ENCODE results near the gene CSRP2.

CSRP2 gene

DNA sequence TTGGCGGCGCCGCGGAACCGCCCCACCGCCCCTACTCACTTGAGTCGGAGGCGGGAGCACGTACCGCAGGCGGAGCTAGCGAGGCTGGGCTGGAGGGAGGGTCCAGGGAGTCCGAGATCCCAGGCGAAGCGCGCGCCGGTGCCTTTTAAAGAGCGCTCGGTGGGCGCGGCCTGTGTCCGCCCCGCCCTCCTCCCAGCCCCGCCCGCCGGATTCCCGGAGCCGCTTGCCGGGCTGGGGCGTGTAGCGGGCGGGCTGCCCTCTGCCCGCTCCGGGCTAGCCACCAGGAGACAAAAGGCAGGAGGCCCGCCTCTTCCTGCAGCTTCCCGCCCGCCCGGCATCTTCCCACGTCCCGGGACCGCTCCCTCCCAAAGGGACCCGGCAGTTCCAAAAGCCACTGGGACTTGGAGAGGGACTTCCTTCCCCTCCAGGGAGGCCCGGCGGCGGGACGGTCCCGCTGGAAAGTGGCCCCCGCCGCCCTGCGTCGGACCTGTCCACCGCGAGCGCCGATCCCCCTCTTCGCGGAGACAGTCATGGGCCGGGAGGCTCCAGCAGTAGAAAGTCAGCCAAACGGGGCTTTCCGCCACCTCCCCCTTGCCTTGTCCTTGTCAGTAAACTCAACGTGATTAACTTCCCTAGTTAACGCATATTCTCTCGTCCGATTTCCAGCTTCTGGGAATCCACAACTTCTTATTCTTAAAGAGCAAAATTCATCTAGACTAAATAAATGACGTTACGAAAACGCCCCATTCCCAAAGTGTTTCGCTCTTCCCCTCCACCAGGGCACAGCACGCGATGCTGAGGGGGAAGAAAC lies at the start of gene CSRP2:
Gene CSRP2 (minus strand): TSS at position 121 of the 811 bp plus-strand sequence. CDS start 12,759 bp downstream, outside the sequence.
- DNase-seq, result peak; percentile 36

DNA sequence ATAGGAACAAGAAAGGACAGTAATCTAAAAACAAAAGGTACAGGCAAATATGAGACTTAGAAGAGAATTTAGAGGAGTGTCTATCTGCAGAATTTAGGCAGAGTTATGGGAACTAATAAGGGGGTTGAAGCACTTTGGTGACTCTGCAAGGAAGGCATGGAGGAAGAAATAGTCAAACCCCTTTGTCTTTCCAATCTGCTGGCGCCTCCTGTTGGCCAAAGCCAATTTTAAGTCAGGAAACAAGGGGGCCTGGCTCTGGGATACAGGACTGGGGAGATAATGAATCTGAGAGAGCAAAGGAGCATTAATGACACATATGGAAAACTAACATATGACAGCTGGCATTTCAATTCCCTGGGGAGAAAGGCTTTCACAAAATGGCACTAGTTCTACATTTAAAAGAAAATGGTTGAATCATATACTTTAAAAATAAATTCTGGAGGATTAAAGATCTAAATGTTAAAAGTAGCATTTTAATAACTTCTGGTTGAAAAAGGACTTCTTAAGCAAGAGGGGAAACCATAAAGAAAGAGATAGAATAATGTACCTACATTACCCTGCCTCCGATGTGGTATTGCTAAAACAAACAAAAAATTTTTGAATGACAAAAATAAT lies 48.5 kb upstream of the CSRP2 start:
- no peak for DNase-seq

DNA sequence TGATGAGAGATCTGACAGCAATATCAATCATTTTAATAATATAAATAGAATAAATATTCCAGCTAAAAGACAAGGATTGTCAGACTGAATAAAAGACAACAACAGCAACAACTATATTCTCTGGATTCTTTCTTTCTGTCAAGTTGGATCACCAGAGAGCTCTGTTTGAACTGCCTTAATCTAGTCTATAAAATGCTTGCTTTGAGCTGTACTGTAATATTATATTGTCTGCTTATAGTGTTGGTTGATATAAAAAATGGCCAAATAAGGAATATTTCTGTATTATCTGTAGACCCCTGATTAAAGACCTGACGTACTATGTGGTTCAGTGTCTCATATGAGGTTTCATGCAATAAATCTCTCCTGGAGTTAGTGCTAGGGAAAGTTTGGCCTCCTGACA lies 46.3 kb upstream of the CSRP2 start:
- no peak for DNase-seq

DNA sequence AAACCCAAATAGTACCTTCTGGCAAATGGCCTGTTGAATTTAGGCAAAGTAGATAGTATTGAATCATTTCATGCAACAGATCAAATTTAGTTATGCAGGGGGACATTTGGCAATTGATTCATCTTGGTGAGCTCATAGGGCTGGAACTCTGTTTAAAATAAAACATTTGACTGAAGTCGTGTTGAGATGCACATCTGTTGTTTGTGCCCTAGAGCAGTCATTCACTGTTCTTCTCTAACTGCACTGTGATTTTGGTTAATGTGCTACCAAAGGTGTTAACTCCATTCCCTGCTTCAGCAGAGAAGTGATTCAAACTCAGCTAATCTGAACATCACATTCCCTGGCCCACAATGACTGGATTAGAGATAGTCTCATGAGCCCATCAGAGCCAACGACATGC lies 44.0 kb upstream of the CSRP2 start:
- DNase-seq, result no peak

DNA sequence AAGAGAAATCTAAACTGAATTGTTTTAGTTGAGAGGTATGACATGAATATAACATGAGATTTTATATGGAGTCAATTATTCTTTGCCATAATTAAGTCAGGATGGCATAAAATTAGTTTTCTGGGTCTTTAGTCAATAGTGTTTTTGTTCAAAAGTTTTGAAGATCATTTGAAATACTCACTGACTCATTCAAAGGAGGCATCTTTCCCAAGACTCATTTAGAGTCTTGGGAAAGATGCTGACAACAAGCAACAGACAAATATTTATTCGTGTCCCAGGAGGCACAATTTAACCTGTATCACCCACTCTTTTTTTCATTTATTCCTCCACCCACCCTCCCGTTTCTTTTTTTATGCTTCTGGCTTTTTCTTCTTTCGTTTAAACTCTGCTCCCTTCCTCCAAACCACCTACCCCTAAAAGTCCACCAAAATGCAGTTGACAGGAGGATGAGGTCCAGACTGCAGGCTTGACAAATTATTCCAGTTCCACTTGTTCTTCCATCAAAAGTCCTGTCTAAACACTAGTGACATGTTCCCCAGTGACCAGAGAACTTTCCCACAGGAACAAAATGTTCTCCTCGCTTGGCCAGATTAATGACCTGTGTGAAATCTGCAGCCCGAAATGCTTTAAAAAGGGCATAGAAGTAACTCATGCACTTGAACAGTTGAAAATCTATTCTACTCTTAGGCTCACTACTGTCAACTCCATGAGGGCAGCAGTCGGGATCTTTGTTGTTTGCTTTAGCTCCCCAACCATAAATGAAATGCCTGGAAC lies 43.3 kb upstream of the CSRP2 start:
- no peak for DNase-seq

DNA sequence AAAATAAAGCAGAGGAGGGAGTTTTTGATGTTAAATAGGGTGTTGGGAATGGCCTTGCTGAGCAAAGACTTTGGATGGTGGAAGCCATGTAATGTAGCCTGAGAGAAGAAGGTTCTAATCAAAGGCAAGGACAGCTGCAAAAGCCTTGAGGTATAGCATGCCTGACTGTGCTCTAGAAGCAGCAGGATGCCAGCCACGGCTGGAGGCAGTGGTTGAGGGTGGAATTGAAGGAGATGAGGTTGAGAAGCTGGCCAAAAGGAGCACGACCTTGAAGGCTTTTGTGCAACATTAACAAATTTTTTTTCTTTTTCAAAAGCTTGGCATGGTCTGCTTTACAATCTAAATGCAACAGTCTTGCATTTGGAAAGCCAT lies 42.3 kb upstream of the CSRP2 start:
- DNase-seq, result no peak

DNA sequence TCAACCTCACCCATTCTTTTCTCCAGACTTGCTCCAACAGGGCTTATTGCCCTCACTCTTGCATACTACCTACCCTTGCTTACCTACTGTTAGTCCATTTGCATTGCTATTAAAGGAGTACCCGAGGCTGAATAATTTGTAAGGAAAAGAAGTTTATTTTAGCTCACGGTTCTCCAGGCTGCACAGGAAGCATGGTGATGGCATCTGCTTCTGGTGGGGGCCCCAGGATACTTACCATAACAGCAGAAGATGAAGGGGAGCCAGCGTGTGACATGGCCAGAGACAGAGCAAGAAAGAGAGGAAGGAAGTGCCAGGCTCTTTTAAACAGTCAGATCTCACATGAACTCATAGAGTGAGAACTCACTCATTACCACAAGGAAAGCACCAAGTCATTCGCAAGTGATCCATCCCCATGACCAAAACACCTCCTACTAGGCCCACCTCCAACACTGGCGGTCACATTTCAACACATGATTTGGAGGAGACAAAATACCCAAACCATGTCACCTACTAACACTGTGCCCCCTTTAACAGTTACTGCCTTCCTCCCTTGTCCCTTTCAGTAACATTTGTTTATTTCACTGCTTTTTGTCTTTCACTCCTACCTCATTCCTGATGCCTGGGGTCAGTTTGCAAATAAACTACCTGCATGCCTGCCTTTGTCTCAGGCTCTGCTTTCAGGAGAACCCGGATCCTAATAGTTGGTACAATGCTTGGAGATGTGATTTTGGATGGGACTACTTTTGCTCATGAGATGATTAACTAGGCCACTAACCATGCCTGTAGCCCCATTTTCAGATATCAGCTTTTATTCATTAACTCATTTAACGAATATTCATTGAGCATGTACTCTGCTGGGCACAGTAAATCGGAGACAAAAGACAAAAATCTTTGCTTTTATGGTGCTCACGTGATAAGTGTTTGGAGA lies 41.6 kb upstream of the CSRP2 start:
- no peak for DNase-seq

DNA sequence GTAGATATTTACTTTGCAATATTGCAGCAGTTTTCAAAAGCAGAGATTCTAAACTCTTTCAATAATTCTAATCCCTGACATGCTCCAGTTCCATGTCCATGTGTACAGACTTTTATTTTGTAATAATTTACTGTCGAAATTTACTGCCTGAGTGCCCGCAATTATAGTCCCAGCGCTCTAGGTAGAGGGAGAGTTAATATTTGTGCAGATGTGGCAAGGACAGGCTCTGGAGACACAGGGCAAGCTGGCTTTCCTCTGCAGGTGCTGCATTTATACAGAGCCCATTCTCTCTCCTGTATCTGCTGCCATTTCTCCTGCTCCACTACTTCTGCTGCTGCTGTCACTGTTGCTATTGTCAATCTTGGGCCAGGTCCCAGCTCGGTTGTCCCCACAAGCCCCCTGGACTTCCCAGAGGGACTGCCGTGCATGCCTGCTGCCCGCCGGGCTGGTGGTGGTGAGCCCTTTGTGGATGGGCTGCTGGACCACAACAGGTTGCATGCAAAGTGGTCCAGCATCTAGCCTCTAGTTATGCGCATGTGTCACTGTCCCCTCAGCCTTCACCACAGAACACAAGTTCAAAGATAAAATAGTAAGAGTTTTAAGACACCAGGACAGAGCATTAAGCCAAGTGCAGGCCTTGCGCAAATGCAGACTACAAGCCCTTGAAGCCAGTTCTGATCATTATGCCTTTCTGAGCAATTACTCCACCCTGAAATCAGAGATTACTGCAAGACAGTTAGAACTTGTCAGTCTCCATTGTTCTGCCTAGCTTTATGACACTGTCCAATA lies 40.8 kb upstream of the CSRP2 start:
- DNase-seq, result no peak

DNA sequence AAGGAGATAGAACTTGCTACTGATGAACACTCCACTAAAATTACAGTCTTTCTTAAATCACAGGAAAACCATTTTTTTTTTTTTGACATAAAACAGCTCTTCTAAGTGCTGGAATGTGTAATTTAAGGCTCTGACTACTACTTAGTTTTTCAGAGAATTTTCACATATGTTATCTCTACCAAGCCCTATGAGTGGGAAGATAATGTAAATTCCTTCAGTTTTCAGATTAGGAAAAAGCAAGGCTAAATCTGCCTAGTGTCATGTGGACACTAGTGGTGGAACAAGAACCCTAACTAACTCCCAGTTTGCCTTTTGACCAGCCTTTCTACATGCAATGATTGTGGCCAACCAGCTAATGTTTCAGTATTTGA lies 37.3 kb upstream of the CSRP2 start:
- DNase-seq, result no peak

DNA sequence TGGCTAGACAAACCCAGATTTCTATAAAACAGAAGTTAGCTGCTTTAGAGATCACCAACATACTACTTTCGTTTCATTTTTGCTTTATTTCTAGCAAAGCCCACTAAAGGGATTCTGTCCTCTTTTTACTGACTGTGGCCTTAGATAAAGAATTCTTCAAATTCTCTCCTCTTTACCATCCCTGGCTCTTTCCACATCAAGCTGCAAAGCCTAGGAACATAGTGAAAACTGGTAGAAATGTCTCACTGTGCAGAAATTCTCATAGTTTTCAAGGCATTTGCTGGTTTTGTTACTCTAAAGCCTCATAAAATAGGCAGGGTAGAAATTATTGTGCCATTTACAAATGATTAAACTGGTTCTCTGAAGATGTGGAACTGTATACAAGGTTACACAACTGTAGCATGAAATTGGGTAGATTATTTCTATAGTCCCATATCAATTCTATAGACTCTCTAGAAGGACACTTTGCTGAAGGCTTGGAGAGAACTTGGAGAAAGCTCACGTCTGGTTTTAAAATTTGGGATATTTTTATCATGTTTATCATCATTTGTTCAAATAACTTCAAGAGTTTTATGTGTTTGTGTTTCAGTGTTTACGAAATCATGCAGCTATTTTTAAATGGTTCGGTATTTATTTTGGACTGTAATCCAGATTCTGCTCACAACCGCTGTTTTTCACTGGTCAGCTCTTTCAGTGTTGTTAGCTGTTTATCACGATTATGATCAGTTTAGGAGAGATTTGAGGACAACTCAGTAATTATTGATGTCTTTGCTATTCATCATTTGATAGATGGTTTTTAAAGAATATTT lies 36.7 kb upstream of the CSRP2 start:
- DNase-seq, result no peak

DNA sequence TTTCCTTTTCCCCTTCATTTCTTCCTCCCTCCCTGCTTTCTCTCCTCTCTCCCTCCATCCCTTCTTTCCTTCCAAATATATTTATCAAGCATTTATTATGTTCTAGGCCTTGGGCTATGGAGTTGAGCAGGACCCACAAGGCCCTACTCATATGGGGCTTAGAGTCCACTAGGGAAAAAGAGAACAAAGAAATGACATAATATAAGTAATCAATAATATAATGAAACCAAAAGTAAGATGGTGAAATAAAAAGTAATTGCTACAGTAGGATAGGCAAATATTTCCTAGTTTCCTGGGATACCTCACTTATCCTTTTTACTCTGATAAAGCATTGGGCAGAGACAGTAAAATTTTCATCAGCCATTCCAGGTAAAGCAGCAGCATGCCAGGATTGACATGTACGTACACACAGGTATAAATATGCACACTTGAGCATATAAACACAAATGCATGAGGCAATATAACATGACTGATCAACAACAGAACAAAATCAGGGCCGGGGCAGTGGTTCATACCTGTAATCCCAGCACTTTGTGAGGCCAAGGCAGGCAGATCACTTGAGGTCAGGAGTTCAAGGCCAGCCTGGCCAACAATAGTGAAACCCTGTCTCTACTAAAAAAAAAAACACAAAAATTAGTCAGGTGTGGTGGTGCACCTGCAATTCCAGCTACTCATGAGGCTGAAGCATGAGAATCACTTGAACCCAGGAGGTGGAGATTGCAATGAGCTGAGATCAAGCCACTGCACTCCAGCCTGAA lies 35.5 kb upstream of the CSRP2 start:
- no peak for DNase-seq

DNA sequence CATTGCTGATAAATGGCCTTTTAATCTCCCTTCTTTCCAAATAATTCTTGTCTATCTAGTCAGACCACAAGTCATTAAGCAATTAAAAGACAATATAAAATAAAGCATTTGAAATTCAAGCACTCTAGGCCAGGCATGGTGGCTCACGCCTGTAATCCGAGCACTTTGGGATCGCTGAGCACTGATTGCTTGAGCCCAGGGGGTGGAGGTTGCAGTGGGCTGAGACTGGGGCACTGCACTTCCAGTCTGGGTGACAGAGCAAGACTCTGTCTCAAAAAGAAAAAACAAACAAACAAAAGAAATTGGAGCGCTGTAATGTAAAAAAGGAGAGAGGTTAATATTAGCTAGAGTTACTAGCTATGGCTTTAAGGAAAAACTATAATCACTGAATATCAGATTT lies 30.5 kb upstream of the CSRP2 start:
- no peak for DNase-seq

DNA sequence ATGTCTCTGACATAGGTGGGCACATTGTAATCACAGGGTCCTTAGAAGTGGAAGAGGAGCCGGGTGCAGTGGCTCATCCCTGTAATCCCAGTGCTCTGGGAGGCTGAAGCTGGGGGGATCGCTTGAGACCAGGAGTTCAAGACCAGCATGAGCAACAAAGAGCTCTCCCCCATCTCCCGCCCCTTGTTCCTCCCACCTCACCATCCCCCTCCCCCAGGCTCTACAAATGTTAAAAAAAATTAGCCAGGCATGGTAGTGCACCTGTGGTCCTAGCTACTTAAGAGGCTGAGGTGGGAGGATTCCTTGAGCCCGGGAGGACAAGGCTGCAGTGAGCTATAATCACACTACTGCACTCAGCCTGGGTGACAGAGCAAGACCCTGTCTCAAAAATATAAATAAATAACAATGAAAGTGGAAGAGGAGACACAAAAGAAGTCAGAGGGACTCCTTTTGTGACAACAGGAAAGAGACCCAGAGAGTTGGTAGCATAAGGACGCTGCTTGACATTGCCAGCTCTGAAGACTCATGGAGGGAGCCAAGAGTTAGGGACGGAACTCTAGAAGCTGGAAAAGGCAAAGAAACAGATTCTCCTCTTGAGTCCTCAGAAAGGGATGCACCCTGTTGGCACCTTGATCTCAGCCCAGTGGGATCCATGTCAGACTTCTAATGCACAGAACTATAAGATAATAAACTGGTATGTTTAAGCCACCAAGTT lies 29.6 kb upstream of the CSRP2 start:
- no peak for DNase-seq

DNA sequence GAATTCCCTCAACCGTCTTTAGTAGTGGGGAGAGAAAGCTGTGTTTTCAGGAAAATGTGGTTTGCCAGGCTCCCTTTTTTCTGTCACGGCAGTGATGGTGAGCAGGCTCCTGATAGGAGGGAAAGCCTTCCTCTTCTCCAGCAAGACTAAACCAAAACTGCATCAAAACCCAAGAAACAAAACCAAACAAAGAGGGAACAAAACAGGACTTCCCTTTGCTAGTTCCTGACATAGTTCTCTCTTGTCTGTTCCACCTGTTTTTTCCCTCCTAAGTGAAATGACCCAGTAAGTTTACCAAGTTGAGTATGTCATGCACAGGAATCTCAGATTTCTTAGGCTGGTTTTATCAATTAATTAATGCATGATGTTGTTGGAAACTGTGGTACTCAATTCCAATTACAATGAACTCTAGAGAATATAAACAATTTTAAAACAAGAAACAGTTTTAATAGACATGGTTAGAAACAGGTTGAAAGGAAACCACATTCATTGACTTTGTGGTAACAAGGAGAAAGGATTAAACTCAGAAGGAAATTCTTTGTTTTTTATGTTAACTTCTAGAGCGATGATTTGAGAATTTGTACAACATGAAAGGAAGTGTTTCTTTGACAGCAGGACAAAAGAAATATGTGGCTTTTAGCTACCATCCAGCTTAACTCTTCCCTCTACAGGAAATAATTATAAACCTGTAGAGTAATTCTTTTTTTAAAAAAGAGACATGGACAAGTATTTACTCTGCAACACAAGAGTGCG lies 23.0 kb upstream of the CSRP2 start:
- DNase-seq, result no peak

DNA sequence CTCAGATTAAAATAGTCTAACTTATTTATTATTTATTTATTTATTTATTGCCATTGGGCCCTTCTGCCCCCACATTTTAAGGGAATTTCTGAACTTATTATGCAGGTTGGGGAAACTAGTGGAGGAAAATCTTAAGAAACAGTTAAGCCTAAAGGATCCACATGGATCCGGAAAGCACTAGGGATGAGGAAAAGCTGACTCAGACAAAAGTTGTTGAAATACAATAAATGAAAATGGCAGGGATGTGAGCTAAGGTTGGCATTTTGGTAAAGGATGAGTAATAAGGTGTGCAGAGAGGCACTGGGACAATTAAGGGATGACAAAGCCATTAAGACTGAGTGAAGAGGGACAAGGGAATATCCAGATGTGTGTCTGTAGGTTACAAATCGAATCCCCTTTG lies 20.7 kb upstream of the CSRP2 start:
- no peak for DNase-seq

DNA sequence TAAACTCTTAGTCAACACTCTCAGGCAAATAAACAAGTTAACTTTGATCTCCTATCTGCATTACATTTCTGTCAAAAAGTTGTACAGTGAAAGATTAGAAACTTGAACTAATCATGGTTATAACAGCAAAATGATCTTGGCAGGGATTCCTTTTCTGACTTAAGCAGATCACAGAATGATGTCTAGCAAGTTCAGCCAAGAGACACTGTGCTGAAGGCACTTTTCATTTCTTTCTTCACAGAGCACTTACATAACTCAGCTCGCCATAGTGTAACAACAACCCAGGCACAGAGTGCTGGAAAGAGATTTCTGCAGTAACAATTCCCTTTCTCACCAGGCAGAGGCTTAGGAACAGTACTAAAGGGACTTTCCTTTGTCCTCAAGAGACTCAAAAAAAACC lies 19.6 kb upstream of the CSRP2 start:
- no peak for DNase-seq

DNA sequence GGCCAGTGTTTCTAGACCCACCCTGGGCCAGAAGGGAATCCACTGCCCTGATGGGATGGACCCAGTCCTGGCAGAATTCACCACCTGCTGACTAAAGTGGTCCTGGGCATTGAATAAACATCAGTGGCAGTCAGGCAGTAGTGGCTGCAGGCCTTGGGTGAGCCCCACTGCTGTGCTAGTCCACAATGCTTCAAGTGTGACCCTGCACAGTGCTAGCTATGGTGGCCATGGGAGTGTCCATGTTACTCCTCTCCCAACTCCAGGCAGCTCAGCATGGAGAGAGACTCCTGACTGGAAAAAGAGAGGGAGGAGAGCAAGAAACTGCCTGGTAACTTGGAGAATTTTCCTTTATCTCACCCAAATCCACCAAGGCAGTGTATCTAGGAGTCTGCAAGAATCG lies 17.5 kb upstream of the CSRP2 start:
- no peak for DNase-seq

DNA sequence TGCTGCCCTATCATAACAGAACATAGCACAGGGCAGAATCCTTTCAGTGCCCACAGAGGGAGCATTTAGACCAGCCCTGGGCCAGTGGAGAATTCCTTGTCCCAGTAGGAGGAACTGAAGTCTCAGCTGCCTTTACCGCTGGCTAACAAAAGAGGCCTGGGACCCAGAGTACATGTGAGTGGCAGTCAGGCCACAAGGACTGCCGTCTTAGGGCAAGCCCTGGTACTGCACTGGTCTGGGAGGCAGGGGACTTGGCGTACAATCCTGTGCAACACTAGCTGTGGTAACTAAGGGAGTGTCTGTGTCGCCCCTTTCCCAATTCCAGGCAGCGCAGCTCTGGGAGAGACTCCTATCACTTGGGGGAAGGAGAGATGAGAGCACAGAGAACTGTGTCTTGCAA lies 17.0 kb upstream of the CSRP2 start:
- no peak for DNase-seq

DNA sequence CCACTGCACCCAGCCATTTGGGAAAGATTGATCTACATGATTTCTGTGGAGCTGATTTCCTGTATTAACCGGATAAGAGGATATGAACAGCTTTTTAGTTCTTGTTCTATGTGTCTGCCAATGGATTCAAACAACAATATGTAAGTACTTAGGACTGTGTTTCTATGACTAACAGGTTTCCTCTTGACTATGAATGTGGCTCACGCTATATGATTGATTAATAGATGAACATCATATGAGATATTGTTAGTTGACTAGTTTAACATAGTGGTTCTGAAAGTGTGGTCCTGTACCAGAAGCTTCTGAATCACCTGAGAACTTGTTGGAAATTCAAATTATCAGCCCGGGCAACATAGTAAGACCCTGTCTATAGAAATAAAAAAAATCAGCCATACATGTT lies 12.8 kb upstream of the CSRP2 start:
- DNase-seq, result no peak
